Body of pancreas (tissue), 4 donors: ENCODE measurements around the gene RPL23.

Source experiments
- CTCF ChIP-seq, 7 experiments: fragments of 450-650 bp in 4 of 7; fragments of 200-600 bp in 3 of 7; sonication (generic) in 3 of 7; IDR thresholded peaks; one replicate each; pipeline ENCODE4 v1.5.1; 2016 to 2019; ENCODE audit warnings: antibody characterized with exemption in 7 of 7
- POLR2A ChIP-seq, 3 donors: fragments of 450-650 bp; IDR thresholded peaks; one replicate each; pipeline ENCODE4 v1.6.1; 2016; ENCODE audit warnings: antibody characterized with exemption in 3 of 3, mild to moderate bottlenecking in 2 of 3

DNA sequence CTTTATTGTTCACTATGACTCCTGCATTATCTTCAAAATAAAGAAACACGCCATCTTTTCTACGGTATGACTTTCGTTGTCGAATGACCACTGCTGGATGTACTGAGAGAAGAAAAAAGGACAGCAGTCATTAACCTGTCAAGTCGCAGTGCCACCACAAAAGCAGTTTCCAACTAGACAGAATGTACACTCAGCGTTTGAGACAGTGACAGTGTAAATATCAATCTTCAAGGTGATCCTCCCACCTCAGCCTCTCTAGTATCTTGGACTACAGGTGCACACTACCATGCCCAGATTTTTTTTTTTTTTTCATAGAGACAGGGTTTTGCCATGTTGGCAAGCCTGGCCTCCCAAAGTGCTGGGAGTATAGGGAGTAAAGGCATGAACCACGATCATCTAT lies 3.1 kb downstream of the RPL23 start:
- no peak for TF ChIP-seq CTCF (IDR thresholded peaks at IDR 0.05)
- no peak for TF ChIP-seq POLR2A (IDR thresholded peaks at IDR 0.05)
